GM23338 (cell line): ENCODE measurements around the gene DUS2. TPM values are rescaled to one million over a fixed set of nuclear protein-coding genes. Genes with fewer than 3 reads are reported as not detected.

Experiments
- CREB1 ChIP-seq: fragments of 250-450 bp; sonication (Bioruptor Pico); IDR thresholded peaks from 2 replicates; pipeline ENCODE4 v1.5.0; 2020; ENCODE audit warnings: low read depth, mild to moderate bottlenecking, moderate library complexity
- EZH2 ChIP-seq: fragments of 200-600 bp; sonication (generic); IDR thresholded peaks from one replicate; pipeline ENCODE4 v1.8.0; 2017; ENCODE audit warnings: antibody characterized with exemption, mild to moderate bottlenecking, low read depth; ENCODE audit not compliant: unreplicated experiment
- EZH2phosphoT487 ChIP-seq: fragments of 200-600 bp; sonication (generic); IDR thresholded peaks from one replicate; pipeline ENCODE4 v1.8.1; 2018; ENCODE audit warnings: antibody characterized with exemption; ENCODE audit not compliant: unreplicated experiment
- NANOG ChIP-seq: IDR thresholded peaks from 2 replicates; pipeline ENCODE4 v1.6.1; 2016; ENCODE audit warnings: antibody characterized with exemption, borderline replicate concordance
- POLR2AphosphoS5 ChIP-seq: IDR thresholded peaks from 2 replicates; pipeline ENCODE4 v1.6.1; 2016; ENCODE audit warnings: antibody characterized with exemption, low read depth
- STAT1 ChIP-seq: IDR thresholded peaks from one replicate; pipeline ENCODE4 v1.6.1; 2016; ENCODE audit warnings: antibody characterized with exemption; ENCODE audit not compliant: unreplicated experiment
- ZNF114 ChIP-seq: fragments of 250-450 bp; sonication (Bioruptor Pico); IDR thresholded peaks from 2 replicates; pipeline ENCODE4 v1.5.0; 2020; ENCODE audit warnings: mild to moderate bottlenecking, moderate library complexity
- ZNF331 ChIP-seq: fragments of 250-450 bp; sonication (Bioruptor Pico); IDR thresholded peaks from 2 replicates; pipeline ENCODE4 v1.5.0; 2020; ENCODE audit warnings: low read depth, mild to moderate bottlenecking, moderate library complexity
- polyA plus RNA-seq: library from polyadenylated mRNA; unstranded; fragments of >200 nt; fragmentation: Nextera tagmentation; extraction: Ambion mirVana; gene quantifications from 2 replicates; pipeline ENCODE4 v1.2.1, GENCODE V29; 2016
- total RNA-seq: library from RNA; depleted of rRNA; stranded (reverse); fragments of >200 nt; shearing (Covaris generic); gene quantifications from 2 replicates; pipeline ENCODE4 v1.2.3, GENCODE V29; 2014
- TF ChIP-seq, protein P1 (sequence below): fragments of 250-450 bp; sonication (Bioruptor Pico); IDR thresholded peaks from 2 replicates; pipeline ENCODE4 v1.5.0; 2020; ENCODE audit warnings: mild to moderate bottlenecking, moderate library complexity
- TF ChIP-seq, protein P2 (sequence below): IDR thresholded peaks from 2 replicates; pipeline ENCODE4 v1.6.1; 2016; ENCODE audit warnings: antibody characterized with exemption
- TF ChIP-seq, protein P3 (sequence below), 2 experiments: fragments of 200-600 bp in 1 of 2; sonication (generic) in 1 of 2; conservative IDR thresholded peaks; 2 replicates each; pipeline versions ENCODE4 v1.5.1 to v1.6.1; 2016 to 2017; ENCODE audit warnings: antibody characterized with exemption in 2 of 2, low read depth in 2 of 2, mild to moderate bottlenecking in 2 of 2, moderate library complexity in 1 of 2

Gene DUS2
- total and polyA plus RNA-seq, 2 experiments from 2014 or later: 13.3 to 26.4 TPM

DNA sequence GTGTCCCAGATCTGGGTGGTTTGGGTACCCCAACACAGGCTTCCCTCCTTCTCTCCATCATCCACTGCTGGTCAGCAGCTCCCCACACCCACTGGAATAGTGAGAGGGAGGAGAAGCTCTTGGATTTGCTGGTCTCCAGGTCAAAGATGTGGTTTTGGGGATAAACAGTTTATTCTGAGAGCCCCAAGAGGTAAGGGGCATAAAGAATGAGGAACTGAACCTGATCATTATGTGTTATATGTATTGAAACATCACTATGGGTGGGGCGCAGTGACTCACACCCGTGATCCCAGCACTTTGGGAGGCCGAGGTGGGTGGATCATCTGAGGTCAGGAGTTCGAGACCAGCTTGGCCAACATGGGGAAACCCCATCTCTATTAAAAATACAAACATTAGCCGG lies 27.7 kb upstream of the DUS2 start (continued):
- TF ChIP-seq, protein P1, sequence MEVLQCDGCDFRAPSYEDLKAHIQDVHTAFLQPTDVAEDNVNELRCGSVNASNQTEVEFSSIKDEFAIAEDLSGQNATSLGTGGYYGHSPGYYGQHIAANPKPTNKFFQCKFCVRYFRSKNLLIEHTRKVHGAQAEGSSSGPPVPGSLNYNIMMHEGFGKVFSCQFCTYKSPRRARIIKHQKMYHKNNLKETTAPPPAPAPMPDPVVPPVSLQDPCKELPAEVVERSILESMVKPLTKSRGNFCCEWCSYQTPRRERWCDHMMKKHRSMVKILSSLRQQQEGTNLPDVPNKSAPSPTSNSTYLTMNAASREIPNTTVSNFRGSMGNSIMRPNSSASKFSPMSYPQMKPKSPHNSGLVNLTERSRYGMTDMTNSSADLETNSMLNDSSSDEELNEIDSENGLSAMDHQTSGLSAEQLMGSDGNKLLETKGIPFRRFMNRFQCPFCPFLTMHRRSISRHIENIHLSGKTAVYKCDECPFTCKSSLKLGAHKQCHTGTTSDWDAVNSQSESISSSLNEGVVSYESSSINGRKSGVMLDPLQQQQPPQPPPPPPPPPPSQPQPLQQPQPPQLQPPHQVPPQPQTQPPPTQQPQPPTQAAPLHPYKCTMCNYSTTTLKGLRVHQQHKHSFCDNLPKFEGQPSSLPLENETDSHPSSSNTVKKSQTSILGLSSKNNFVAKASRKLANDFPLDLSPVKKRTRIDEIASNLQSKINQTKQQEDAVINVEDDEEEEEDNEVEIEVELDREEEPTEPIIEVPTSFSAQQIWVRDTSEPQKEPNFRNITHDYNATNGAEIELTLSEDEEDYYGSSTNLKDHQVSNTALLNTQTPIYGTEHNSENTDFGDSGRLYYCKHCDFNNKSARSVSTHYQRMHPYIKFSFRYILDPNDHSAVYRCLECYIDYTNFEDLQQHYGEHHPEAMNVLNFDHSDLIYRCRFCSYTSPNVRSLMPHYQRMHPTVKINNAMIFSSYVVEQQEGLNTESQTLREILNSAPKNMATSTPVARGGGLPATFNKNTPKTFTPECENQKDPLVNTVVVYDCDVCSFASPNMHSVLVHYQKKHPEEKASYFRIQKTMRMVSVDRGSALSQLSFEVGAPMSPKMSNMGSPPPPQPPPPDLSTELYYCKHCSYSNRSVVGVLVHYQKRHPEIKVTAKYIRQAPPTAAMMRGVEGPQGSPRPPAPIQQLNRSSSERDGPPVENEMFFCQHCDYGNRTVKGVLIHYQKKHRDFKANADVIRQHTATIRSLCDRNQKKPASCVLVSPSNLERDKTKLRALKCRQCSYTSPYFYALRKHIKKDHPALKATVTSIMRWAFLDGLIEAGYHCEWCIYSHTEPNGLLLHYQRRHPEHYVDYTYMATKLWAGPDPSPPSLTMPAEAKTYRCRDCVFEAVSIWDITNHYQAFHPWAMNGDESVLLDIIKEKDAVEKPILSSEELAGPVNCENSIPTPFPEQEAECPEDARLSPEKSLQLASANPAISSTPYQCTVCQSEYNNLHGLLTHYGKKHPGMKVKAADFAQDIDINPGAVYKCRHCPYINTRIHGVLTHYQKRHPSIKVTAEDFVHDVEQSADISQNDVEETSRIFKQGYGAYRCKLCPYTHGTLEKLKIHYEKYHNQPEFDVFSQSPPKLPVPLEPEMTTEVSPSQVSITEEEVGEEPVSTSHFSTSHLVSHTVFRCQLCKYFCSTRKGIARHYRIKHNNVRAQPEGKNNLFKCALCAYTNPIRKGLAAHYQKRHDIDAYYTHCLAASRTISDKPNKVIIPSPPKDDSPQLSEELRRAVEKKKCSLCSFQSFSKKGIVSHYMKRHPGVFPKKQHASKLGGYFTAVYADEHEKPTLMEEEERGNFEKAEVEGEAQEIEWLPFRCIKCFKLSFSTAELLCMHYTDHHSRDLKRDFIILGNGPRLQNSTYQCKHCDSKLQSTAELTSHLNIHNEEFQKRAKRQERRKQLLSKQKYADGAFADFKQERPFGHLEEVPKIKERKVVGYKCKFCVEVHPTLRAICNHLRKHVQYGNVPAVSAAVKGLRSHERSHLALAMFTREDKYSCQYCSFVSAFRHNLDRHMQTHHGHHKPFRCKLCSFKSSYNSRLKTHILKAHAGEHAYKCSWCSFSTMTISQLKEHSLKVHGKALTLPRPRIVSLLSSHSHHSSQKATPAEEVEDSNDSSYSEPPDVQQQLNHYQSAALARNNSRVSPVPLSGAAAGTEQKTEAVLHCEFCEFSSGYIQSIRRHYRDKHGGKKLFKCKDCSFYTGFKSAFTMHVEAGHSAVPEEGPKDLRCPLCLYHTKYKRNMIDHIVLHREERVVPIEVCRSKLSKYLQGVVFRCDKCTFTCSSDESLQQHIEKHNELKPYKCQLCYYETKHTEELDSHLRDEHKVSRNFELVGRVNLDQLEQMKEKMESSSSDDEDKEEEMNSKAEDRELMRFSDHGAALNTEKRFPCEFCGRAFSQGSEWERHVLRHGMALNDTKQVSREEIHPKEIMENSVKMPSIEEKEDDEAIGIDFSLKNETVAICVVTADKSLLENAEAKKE: no peak
- TF ChIP-seq EZH2 (no peak), ZNF331 (no peak), ZNF114 (CRISPR knock-in tag) (no peak), CREB1 (CRISPR knock-in tag) (no peak), POLR2AphosphoS5 (no peak), NANOG (no peak), EZH2phosphoT487 (no peak), STAT1 (no peak)
- TF ChIP-seq, protein P2, sequence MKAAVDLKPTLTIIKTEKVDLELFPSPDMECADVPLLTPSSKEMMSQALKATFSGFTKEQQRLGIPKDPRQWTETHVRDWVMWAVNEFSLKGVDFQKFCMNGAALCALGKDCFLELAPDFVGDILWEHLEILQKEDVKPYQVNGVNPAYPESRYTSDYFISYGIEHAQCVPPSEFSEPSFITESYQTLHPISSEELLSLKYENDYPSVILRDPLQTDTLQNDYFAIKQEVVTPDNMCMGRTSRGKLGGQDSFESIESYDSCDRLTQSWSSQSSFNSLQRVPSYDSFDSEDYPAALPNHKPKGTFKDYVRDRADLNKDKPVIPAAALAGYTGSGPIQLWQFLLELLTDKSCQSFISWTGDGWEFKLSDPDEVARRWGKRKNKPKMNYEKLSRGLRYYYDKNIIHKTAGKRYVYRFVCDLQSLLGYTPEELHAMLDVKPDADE: no peak
- TF ChIP-seq, protein P3, sequence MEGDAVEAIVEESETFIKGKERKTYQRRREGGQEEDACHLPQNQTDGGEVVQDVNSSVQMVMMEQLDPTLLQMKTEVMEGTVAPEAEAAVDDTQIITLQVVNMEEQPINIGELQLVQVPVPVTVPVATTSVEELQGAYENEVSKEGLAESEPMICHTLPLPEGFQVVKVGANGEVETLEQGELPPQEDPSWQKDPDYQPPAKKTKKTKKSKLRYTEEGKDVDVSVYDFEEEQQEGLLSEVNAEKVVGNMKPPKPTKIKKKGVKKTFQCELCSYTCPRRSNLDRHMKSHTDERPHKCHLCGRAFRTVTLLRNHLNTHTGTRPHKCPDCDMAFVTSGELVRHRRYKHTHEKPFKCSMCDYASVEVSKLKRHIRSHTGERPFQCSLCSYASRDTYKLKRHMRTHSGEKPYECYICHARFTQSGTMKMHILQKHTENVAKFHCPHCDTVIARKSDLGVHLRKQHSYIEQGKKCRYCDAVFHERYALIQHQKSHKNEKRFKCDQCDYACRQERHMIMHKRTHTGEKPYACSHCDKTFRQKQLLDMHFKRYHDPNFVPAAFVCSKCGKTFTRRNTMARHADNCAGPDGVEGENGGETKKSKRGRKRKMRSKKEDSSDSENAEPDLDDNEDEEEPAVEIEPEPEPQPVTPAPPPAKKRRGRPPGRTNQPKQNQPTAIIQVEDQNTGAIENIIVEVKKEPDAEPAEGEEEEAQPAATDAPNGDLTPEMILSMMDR (conservative IDR thresholded peaks at IDR 0.05; ENCODE audit: low read depth in 2 of 2): no peak
